A549 (cell line): ENCODE measurements around the gene ARID1B. TPM values are rescaled to one million over a fixed set of nuclear protein-coding genes. Genes with fewer than 3 reads are reported as not detected.

Experiments used
- ATAC-seq, 2 experiments: fragments of 200-7000 bp in 1 of 2; fragments of >200 bp in 1 of 2; cut with Nextera tagmentation in 1 of 2; cut with Tn5 transposase in 1 of 2; 3 replicates each; pipeline versions ENCODE4 v1.8.0 to v1.9.1; 2018 to 2020; ENCODE audit warnings: mild to moderate bottlenecking in 1 of 2, moderate library complexity in 1 of 2
- CTCF ChIA-PET: fragments of 300-600 bp; sonication (Branson Sonifier 250); formaldehyde crosslinking; extraction: SDS; loops from one replicate; lab custom pipeline; 2021; ENCODE audit warnings: antibody characterized with exemption, inconsistent platforms; lab: Yijun Ruan, JAX
- POLR2A ChIA-PET: fragments of 350-600 bp; formaldehyde crosslinking; extraction: SDS; loops from one replicate; lab custom pipeline; 2021; ENCODE audit warnings: antibody characterized with exemption, inconsistent platforms; lab: Yijun Ruan, JAX
- DNase-seq, 2 experiments: peaks; one replicate each; pipeline versions ENCODE4 v3.0.0 to v3.0.0-alpha.2; 2011 to 2016; ENCODE audit warnings: low read depth in 1 of 2, low spot score in 1 of 2
- FAIRE-seq: peaks from 2 replicates; lab custom pipeline; 2011; peaks lifted over from hg19 to GRCh38; lab: Jason Lieb, UNC
- H3K27ac ChIP-seq, 2 experiments: fragments of >200 bp; sonication (Bioruptor Twin); formaldehyde crosslinking; 3 replicates each; pipeline ENCODE4 v1.5.1; 2016 to 2017
- H3K4me1 ChIP-seq: fragments of >200 bp; sonication (Bioruptor Twin); formaldehyde crosslinking; 3 replicates; pipeline ENCODE4 v1.6.1; 2016
- H3K4me2 ChIP-seq: fragments of >200 bp; sonication (Bioruptor Twin); formaldehyde crosslinking; 3 replicates; pipeline ENCODE4 v1.6.1; 2016
- H3K4me3 ChIP-seq: fragments of >200 bp; sonication (Bioruptor Twin); formaldehyde crosslinking; 3 replicates; pipeline ENCODE4 v1.5.1; 2016
- H3K9me3 ChIP-seq: fragments of >200 bp; sonication (Bioruptor Twin); formaldehyde crosslinking; 3 replicates; pipeline ENCODE4 v1.6.1; 2016
- BCL3 ChIP-seq: fragments of >200 bp; sonication (Bioruptor Twin); formaldehyde crosslinking; IDR thresholded peaks from 3 replicates; pipeline ENCODE4 v1.6.1; 2016
- BHLHE40 ChIP-seq: IDR thresholded peaks from 2 replicates; pipeline ENCODE4 v1.6.1; 2012; ENCODE audit warnings: low read depth, low read length, inconsistent platforms
- CBX2 ChIP-seq: fragments of 200-600 bp; sonication (generic); IDR thresholded peaks from 2 replicates; pipeline ENCODE4 v1.6.1; 2016; ENCODE audit warnings: low read depth, mild to moderate bottlenecking, borderline replicate concordance
- CBX8 ChIP-seq: fragments of 200-600 bp; sonication (generic); IDR thresholded peaks from 2 replicates; pipeline ENCODE4 v1.6.1; 2016
- CHD4 ChIP-seq: fragments of 200-600 bp; sonication (generic); IDR thresholded peaks from 2 replicates; pipeline ENCODE4 v1.6.1; 2016; ENCODE audit warnings: antibody characterized with exemption, mild to moderate bottlenecking, borderline replicate concordance
- EHF ChIP-seq: fragments of 250-450 bp; sonication (Bioruptor Pico); IDR thresholded peaks from 2 replicates; pipeline ENCODE4 v1.5.0; 2020; ENCODE audit warnings: mild to moderate bottlenecking
- EP300 ChIP-seq, 2 experiments: fragments of >200 bp; sonication (Bioruptor Twin); formaldehyde crosslinking; IDR thresholded peaks; 2 replicates in 1 of 2; 3 replicates in 1 of 2; pipeline ENCODE4 v1.6.1; 2016 to 2017
- FOSB ChIP-seq: fragments of 250-450 bp; sonication (Bioruptor Pico); IDR thresholded peaks from 2 replicates; pipeline ENCODE4 v1.5.0; 2020; ENCODE audit warnings: mild to moderate bottlenecking, moderate library complexity
- FOXS1 ChIP-seq: fragments of 250-450 bp; sonication (Bioruptor Pico); IDR thresholded peaks from 2 replicates; pipeline ENCODE4 v1.5.0; 2020; ENCODE audit warnings: mild to moderate bottlenecking, moderate library complexity
- HDAC2 ChIP-seq: fragments of 200-600 bp; sonication (generic); IDR thresholded peaks from 2 replicates; pipeline ENCODE4 v1.6.1; 2016
- HOXA7 ChIP-seq: fragments of 250-450 bp; sonication (Bioruptor Pico); IDR thresholded peaks from 2 replicates; pipeline ENCODE4 v1.5.0; 2020; ENCODE audit warnings: mild to moderate bottlenecking, moderate library complexity
- HOXB13 ChIP-seq: fragments of 250-450 bp; sonication (Bioruptor Pico); IDR thresholded peaks from 2 replicates; pipeline ENCODE4 v1.5.0; 2020; ENCODE audit warnings: low read depth, mild to moderate bottlenecking, moderate library complexity
- JUN ChIP-seq, 2 experiments: fragments of >200 bp; sonication (Bioruptor Twin); formaldehyde crosslinking; IDR thresholded peaks; 2 replicates in 1 of 2; 3 replicates in 1 of 2; pipeline ENCODE4 v1.6.1; 2016 to 2017
- JUNB ChIP-seq: fragments of >200 bp; sonication (Bioruptor Twin); formaldehyde crosslinking; IDR thresholded peaks from 2 replicates; pipeline ENCODE4 v1.6.1; 2016
- KDM1A ChIP-seq: fragments of 200-600 bp; sonication (generic); IDR thresholded peaks from 2 replicates; pipeline ENCODE4 v1.6.1; 2016; ENCODE audit warnings: low read depth, mild to moderate bottlenecking
- MAX ChIP-seq: IDR thresholded peaks from 2 replicates; pipeline ENCODE4 v1.6.1; 2012
- MAZ ChIP-seq: fragments of 150-350 bp; IDR thresholded peaks from 2 replicates; pipeline ENCODE4 v1.6.1; 2014; ENCODE audit warnings: antibody characterized with exemption, low read depth, low read length, borderline replicate concordance
- MYC ChIP-seq: IDR thresholded peaks from 2 replicates; pipeline ENCODE4 v1.6.1; 2012; ENCODE audit warnings: mild to moderate bottlenecking, inconsistent platforms, low read length, improper control_type of control experiment, borderline replicate concordance
- NFE2L2 ChIP-seq: fragments of 150-350 bp; conservative IDR thresholded peaks from 2 replicates; pipeline ENCODE4 v1.6.1; 2014; ENCODE audit warnings: low read length
- PBX3 ChIP-seq: IDR thresholded peaks from 2 replicates; pipeline ENCODE4 v1.6.1; 2012
- POLR2AphosphoS2 ChIP-seq: conservative IDR thresholded peaks from 2 replicates; pipeline ENCODE4 v1.6.1; 2012; ENCODE audit warnings: low read length, improper control_type of control experiment, inconsistent platforms
- RAD21 ChIP-seq, 2 experiments: fragments of >200 bp in 1 of 2; sonication (Bioruptor Twin) in 1 of 2; formaldehyde crosslinking in 1 of 2; IDR thresholded peaks in 1 of 2; conservative IDR thresholded peaks in 1 of 2; 2 replicates in 1 of 2; 3 replicates in 1 of 2; pipeline ENCODE4 v1.6.1; 2012 to 2018; ENCODE audit warnings: inconsistent platforms in 1 of 2
- RARB ChIP-seq: fragments of 250-450 bp; sonication (Bioruptor Pico); IDR thresholded peaks from 2 replicates; pipeline ENCODE4 v1.8.0; 2021; ENCODE audit warnings: mild to moderate bottlenecking, moderate library complexity
- RCOR1 ChIP-seq: fragments of 150-350 bp; IDR thresholded peaks from 2 replicates; pipeline ENCODE4 v1.6.1; 2014; ENCODE audit warnings: antibody characterized with exemption, low read length, low read depth
- RFX5 ChIP-seq: fragments of 450-650 bp; IDR thresholded peaks from 2 replicates; pipeline ENCODE4 v1.7.1; 2014; ENCODE audit warnings: antibody characterized with exemption, mild to moderate bottlenecking, moderate library complexity
- RNF2 ChIP-seq: fragments of 200-600 bp; sonication (generic); IDR thresholded peaks from 2 replicates; pipeline ENCODE4 v1.6.1; 2016; ENCODE audit warnings: low read depth, mild to moderate bottlenecking, antibody characterized with exemption, moderate library complexity, borderline replicate concordance
- SREBF2 ChIP-seq: fragments of 450-650 bp; IDR thresholded peaks from 2 replicates; pipeline ENCODE4 v1.6.1; 2014; ENCODE audit warnings: mild to moderate bottlenecking, moderate library complexity
- TFCP2L1 ChIP-seq: fragments of 250-450 bp; sonication (Bioruptor Pico); IDR thresholded peaks from 2 replicates; pipeline ENCODE4 v1.5.0; 2021; ENCODE audit warnings: mild to moderate bottlenecking
- USF2 ChIP-seq: fragments of 450-650 bp; IDR thresholded peaks from 2 replicates; pipeline ENCODE4 v1.6.1; 2014; ENCODE audit warnings: antibody characterized with exemption
- ZFP36 ChIP-seq: fragments of 450-650 bp; IDR thresholded peaks from 2 replicates; pipeline ENCODE4 v1.6.1; 2014; ENCODE audit warnings: borderline replicate concordance; ENCODE audit not compliant: partially characterized antibody
- ZSCAN20 ChIP-seq: fragments of 250-450 bp; sonication (Bioruptor Pico); IDR thresholded peaks from 2 replicates; pipeline ENCODE4 v1.8.0; 2022; ENCODE audit warnings: mild to moderate bottlenecking, moderate library complexity
- WGBS: methylation state at CpG from one replicate; pipeline ENCODE4 v1.1.6; 2017; ENCODE audit errors: missing lambda C conversion rate; 5-methylcytosine and 5-hydroxymethylcytosine counted together
- polyA plus RNA-seq, 4 experiments: library from polyadenylated mRNA; depleted of rRNA in 3 of 4; stranded (reverse); fragments of >200 nt; fragmentation: RNase III in 1 of 4; extraction: RNeasy Plus Mini Kit Qiagen cat#74134 plus additional on column Dnase treatment in 1 of 4; gene quantifications; 2 replicates in 3 of 4; 3 replicates in 1 of 4; pipeline ENCODE4 v1.2.3, GENCODE V29; 2011 to 2017
- TF ChIP-seq, protein P1 (sequence below): IDR thresholded peaks from 2 replicates; pipeline ENCODE4 v1.6.1; 2012; ENCODE audit warnings: low read depth, borderline replicate concordance

Gene ARID1B
- polyA plus RNA-seq, 2 of the 4 experiments (the other 2 are of a cell fraction), result 13.5 to 16.3 TPM

- TF ChIP-seq, protein P1, sequence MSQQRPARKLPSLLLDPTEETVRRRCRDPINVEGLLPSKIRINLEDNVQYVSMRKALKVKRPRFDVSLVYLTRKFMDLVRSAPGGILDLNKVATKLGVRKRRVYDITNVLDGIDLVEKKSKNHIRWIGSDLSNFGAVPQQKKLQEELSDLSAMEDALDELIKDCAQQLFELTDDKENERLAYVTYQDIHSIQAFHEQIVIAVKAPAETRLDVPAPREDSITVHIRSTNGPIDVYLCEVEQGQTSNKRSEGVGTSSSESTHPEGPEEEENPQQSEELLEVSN, result no peak
Measured at GRCh38 chr6:157056275-157056674, 279.1 kb downstream of the ARID1B start (continued).

DNA sequence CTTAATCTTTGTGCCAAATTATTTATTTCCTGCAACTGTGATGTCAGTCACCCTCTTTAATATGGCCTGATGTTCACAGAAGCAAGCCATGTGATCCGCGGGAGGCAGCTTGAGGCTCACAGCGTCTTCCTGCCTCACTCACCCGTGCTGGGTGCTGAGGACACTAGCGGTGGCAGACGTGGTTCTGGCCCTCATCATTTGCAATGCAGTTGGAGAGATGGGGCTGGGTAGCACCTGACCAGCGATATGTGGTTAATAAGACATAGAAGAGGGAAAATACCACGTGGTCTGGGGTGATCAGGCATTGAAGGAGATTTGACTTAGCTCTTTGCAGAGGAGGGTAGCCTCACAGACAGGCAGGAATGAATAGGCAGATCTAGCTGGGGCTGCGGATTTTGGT, 281.4 kb downstream of the ARID1B start:
- ATAC-seq (no peak), FAIRE-seq (no peak), DNase-seq (no peak)
- H3K27ac ChIP-seq, result no peak overlapping the region
- 95% methylated on average over 9 of the region's 9 CpGs for WGBS
- no peak overlapping the region for H3K4me3 ChIP-seq
- H3K4me2 ChIP-seq, result no peak overlapping the region
- POLR2A ChIA-PET, result no interaction called here
- CTCF ChIA-PET, result interaction anchor here (0.6 to 1.4 kb wide), 3 partner anchors 9 to 286 kb away, joined by 3 read pairs; no protein-coding TSS in a partner anchor
- no peaks in the 10 kb centered on the region for H3K4me1 ChIP-seq
- H3K9me3 ChIP-seq, result no peaks in the 10 kb centered on the region
- TF ChIP-seq SREBF2 (no peak), POLR2AphosphoS2 (no peak), ZSCAN20 (CRISPR knock-in tag) (no peak), HOXA7 (no peak), CBX8 (no peak), RAD21 (conservative IDR thresholded peaks at IDR 0.05 in 1 of 2, IDR thresholded peaks at IDR 0.05 in 1 of 2) (no peak), CBX2 (no peak), NFE2L2 (no peak), FOXS1 (CRISPR knock-in tag) (no peak), MAX (no peak), HDAC2 (no peak), JUNB (no peak), MAZ (no peak), HOXB13 (no peak)

GRCh38 chr6:157059781-157060180, 282.6 kb downstream of the ARID1B start:
- DNase-seq, result no peak

DNA sequence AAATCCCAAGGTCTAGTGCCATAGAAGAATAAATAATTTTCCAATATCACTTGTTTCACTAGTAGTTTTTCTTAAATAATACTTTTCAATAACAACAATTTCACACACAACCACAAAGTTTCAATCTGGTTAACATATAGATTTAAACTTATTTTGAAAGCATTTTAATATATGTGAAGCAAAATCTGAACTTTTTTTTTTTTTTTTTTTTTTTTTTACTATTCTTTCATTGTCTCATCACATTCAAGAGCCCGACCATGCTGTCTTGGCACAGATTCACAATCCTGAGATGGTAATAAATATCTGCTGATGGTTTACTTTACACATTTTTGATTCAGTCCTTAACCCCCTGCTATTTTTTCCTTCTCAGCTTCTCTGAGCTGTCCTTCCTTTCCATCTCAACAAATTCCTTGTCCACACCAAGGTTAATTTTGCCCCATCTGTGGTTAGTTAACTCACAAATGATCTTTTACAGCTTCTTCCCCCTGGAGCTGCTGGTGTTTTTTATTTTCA, 283.3 kb downstream of the ARID1B start:
- POLR2A ChIA-PET, result no interaction called here
- TF ChIP-seq RNF2 (no peak), USF2 (no peak), CHD4 (no peak), EHF (CRISPR knock-in tag) (no peak), ZFP36 (no peak), BHLHE40 (no peak), JUN (IDR thresholded peaks at IDR 0.05) (no peak), BCL3 (no peak), TFCP2L1 (CRISPR knock-in tag) (no peak), RAD21 (conservative IDR thresholded peaks at IDR 0.05 in 1 of 2, IDR thresholded peaks at IDR 0.05 in 1 of 2) (no peak), MAZ (no peak), PBX3 (no peak), POLR2AphosphoS2 (no peak), FOSB (CRISPR knock-in tag) (no peak), RCOR1 (no peak), RARB (CRISPR knock-in tag) (no peak), EP300 (IDR thresholded peaks at IDR 0.05) (no peak), KDM1A (no peak), RFX5 (no peak)
- TF ChIP-seq, all 56 proteins: peak for 0
- Histone ChIP-seq H3K4me2 (no peak overlapping the region), H3K9me3 (no peaks in the 10 kb centered on the region), H3K4me1 (no peaks in the 10 kb centered on the region), H3K27ac (no peak overlapping the region), H3K4me3 (no peak overlapping the region)
- FAIRE-seq (no peak), ATAC-seq (no peak), DNase-seq (no peak)
- CTCF ChIA-PET, result interaction anchor here (0.5 kb wide), 1 partner anchor 43 kb away, joined by 3 read pairs; no protein-coding TSS in a partner anchor
- 88% methylated on average over 1 of the region's 1 CpG for WGBS

More at GRCh38 chr6:157059781-157060180, 282.6 kb downstream of the ARID1B start:
- H3K9me3 ChIP-seq, result no peaks in the 10 kb centered on the region
- FAIRE-seq (no peak), ATAC-seq (no peak)
- no peak overlapping the region for H3K4me2 ChIP-seq
- POLR2A ChIA-PET, result no interaction called here
- TF ChIP-seq MYC, result no peak
- H3K4me1 ChIP-seq, result no peaks in the 10 kb centered on the region
- CTCF ChIA-PET, result interaction anchor here (1.4 kb wide), 1 partner anchor 14 kb away, joined by 3 read pairs; no protein-coding TSS in a partner anchor
- no peak overlapping the region for H3K27ac ChIP-seq
- no peak overlapping the region for H3K4me3 ChIP-seq
- 94% methylated on average over 4 of the region's 4 CpGs for WGBS
